Brain microvascular endothelial cell (primary cell): Measurements from ENCODE around the gene ANTXRL.
"Not testable (repeated sequence)": the region's sequence is repeated elsewhere in the genome, so short reads cannot be mapped to it uniquely, and the experiment has no call there.

Experiments used
- DNase-seq: peaks from one replicate; pipeline ENCODE4 v3.0.0-alpha.2; 2020
- H3K27ac ChIP-seq: fragments of 250-450 bp; sonication (Bioruptor Pico); 2 replicates; pipeline ENCODE4 v1.5.1; 2020; ENCODE audit warnings: mild to moderate bottlenecking, moderate library complexity
- H3K27me3 ChIP-seq: fragments of 250-450 bp; sonication (Bioruptor Pico); replicated peaks from 2 replicates; pipeline ENCODE4 v1.5.1; 2020; ENCODE audit warnings: mild to moderate bottlenecking
- H3K36me3 ChIP-seq: fragments of 250-450 bp; sonication (Bioruptor Pico); replicated peaks from 2 replicates; pipeline ENCODE4 v1.5.1; 2020; ENCODE audit warnings: mild to moderate bottlenecking
- H3K4me3 ChIP-seq: 2 replicates; pipeline ENCODE4 v1.5.1; 2011; ENCODE audit warnings: low read depth, mild to moderate bottlenecking, control low read depth, low read length, moderate library complexity
- in situ Hi-C: cut with HindIII; loops from 2 replicates; pipeline ENCODE4 v1.10.0; 2017; ENCODE audit warnings: low sequenced_read_pairs, low pct_ligation_motif_present
- TF ChIP-seq, protein P1 (sequence below): IDR thresholded peaks from 2 replicates; pipeline ENCODE4 v1.5.1; 2011; ENCODE audit warnings: low read depth, mild to moderate bottlenecking, moderate library complexity, low read length, control low read depth, inconsistent platforms; ENCODE audit errors: missing control alignments

The ANTXRL gene

GRCh38 chr10:46304062-46304461, 17.3 kb downstream of the ANTXRL start:
- peaks cover 2% of the 10 kb centered on the region for H3K27me3 ChIP-seq
- no peaks in the 10 kb centered on the region for H3K36me3 ChIP-seq
- TF ChIP-seq, protein P1, sequence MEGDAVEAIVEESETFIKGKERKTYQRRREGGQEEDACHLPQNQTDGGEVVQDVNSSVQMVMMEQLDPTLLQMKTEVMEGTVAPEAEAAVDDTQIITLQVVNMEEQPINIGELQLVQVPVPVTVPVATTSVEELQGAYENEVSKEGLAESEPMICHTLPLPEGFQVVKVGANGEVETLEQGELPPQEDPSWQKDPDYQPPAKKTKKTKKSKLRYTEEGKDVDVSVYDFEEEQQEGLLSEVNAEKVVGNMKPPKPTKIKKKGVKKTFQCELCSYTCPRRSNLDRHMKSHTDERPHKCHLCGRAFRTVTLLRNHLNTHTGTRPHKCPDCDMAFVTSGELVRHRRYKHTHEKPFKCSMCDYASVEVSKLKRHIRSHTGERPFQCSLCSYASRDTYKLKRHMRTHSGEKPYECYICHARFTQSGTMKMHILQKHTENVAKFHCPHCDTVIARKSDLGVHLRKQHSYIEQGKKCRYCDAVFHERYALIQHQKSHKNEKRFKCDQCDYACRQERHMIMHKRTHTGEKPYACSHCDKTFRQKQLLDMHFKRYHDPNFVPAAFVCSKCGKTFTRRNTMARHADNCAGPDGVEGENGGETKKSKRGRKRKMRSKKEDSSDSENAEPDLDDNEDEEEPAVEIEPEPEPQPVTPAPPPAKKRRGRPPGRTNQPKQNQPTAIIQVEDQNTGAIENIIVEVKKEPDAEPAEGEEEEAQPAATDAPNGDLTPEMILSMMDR, result no peak
- in situ Hi-C loops, result no loop called here
- no peak overlapping the region for H3K4me3 ChIP-seq
- no peak overlapping the region for H3K27ac ChIP-seq
- DNase-seq, result no peak

GRCh38 chr10:46304671-46305070, 17.9 kb downstream of the ANTXRL start:
- H3K27ac ChIP-seq, H3K4me3 ChIP-seq, H3K27me3 ChIP-seq, H3K36me3 ChIP-seq, in situ Hi-C loops, DNase-seq: not testable (repeated sequence)

DNA sequence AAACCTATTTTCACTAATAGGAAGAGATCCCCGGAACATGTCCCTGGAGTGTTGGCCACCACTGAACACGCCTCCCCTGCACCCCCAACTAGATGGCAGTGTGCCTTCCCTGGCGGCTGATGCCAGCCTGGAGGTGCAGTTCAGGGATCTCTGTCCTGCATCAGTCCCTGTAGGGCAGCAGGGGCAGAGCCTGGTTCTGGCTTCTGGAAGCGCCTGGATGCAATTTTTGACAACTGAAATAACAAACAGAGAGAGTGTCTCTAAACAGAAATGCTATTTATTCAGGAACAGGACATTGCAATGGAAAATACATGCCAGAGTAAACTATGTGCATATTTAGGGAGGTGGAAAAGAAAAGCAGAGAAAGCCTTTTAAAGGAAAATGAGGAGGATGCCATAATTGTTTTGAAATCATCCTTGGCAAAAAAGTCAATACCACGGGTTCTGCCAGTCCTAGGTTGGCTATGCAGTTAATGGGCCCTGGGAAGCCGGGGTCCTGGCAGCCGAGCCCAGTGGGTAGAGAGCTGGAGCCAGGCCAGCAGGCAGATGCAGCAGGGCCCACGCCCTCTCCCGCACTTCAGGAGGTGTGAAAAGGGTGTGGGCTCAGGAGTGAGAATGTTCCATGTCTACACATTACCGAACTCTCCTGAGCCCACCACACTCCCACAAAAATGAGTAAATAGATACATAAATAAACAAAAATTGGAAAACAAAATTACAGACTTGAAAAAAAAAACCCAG, 18.5 kb downstream of the ANTXRL start:
- H3K36me3 ChIP-seq, result no peaks in the 10 kb centered on the region
- H3K27ac ChIP-seq, result no peak overlapping the region
- peaks cover 2% of the 10 kb centered on the region for H3K27me3 ChIP-seq
- no peak for DNase-seq
- TF ChIP-seq, protein P1, result no peak
- in situ Hi-C loops, result no loop called here
- H3K4me3 ChIP-seq, result no peak overlapping the region

DNA sequence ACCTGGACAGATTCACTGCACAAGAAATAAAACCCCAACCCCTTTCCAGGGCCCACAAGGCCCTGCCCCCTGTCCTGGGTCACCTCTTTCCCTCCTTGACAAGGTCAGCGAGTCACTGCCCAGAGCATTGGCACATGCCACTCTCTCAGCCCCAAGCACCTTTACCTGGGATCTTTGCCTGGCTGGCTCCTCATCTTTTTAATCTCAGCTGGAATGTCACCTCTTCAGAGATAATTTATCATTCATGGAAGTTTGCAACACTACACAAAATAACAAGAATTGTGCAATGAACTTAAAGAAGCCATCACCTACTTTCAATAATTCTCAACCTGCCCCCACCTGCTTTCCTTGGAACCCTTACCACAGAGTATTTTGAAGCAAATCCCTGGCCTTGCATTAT, 19.2 kb downstream of the ANTXRL start:
- Histone ChIP-seq H3K4me3 (no peak overlapping the region), H3K27me3 (peaks cover 2% of the 10 kb centered on the region), H3K36me3 (no peaks in the 10 kb centered on the region), H3K27ac (no peak overlapping the region)
- in situ Hi-C loops, result no loop called here
- no peak for DNase-seq
- TF ChIP-seq, protein P1, result no peak

DNA sequence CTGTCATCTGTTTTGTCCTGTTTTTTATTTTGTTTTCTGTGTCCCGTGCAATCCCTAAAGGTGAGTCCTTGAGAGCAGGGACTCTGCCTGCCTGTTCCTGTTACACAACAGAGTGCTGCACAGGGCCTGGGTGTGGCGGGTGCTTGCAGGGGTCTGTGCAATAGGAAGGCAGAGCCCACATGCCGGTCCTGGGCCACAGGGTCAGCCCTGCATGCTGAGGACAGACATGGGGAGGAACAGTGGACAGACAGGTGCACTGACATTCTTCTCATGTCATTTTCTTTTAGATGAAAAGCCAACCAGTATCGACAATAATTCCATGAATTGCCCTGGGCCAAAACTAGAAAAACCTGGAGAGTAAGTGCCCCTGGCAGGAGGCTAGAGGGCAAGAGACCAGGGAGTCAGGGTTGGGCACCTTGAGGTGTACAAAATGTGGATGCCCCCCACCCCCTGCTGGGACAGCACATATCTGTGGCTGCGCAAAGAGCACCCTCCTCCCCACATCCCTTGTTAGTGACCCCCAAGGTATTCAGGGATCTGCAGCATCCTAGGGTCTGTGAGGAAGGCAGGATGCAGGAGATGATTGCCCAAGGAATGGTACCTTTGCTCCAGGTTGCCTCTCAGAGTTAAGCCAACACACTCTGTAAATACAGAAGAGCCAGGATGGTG, 19.9 kb downstream of the ANTXRL start:
- in situ Hi-C loops, result no loop called here
- no peak for DNase-seq
- Histone ChIP-seq H3K4me3 (no peak overlapping the region), H3K36me3 (no peaks in the 10 kb centered on the region), H3K27ac (no peak overlapping the region), H3K27me3 (peaks cover 2% of the 10 kb centered on the region)
- TF ChIP-seq, protein P1, result no peak

DNA sequence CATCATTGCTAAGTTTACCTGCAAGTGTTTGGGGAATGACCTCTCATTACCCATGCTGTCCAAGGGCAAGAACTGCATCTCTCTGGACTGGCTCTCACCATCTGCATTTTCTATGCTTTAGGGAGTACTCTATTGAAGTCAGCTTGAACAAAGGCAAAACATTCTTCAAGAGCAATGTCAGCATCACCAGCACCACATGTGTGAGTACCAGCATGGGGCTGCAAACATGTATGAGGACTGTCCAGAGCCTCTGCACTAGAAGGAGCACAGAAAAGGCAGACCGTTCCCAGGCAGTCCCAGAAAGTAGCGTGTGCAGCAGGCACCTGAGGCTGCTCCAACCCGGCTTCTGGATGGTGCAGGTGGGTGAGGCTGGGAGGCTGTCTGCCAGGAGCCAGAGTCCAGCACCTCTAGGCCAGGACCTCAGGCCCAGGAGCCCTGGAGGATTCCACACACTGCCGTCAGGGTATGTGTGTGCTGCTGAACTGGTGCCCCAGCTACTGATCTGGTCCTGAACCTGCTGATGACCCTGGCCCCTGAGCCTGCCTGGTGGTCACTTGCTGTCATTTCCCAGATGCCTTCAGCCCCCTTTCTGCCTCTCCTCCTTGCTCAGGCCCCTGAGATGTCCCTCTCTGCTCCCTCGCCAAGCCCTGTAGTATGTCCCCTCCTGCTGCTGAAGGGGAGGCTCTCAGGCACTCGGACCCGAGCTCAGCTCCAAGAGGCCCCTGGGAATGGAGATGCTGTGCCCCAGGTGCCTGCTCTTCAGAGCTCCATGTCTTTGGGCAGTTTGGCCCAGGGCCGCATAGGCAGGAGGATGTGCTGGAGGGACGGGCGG, 20.7 kb downstream of the ANTXRL start:
- Histone ChIP-seq H3K36me3 (no peaks in the 10 kb centered on the region), H3K27ac (no peak overlapping the region), H3K27me3 (peaks cover 2% of the 10 kb centered on the region), H3K4me3 (no peak overlapping the region)
- in situ Hi-C loops, result no loop called here
- TF ChIP-seq, protein P1, result no peak
- DNase-seq, result no peak
